Kidney (tissue), 14 donors: Measurements from ENCODE around the gene POLD1. TPM values are rescaled to one million over a fixed set of nuclear protein-coding genes. Genes with fewer than 3 reads are reported as not detected.

Source experiments
- DNase-seq, 5 donors: peaks; one replicate each; pipeline ENCODE4 v3.0.0-alpha.2; 2013 to 2020
- FAIRE-seq: peaks from 2 replicates; lab custom pipeline; 2012; peaks lifted over from hg19 to GRCh38; lab: Jason Lieb, UNC
- H3K27ac ChIP-seq, 2 donors: one replicate each; pipeline ENCODE4 v1.7.0; 2013; ENCODE audit warnings: low read depth in 2 of 2, low read length in 2 of 2, inconsistent platforms in 1 of 2
- H3K27me3 ChIP-seq: one replicate; pipeline ENCODE4 v1.7.1; 2013; ENCODE audit warnings: low read length, inconsistent platforms; ENCODE audit not compliant: control insufficient read depth, insufficient read depth
- H3K36me3 ChIP-seq, 3 donors: one replicate each; pipeline versions ENCODE4 v1.7.0 to v1.7.1; 2013; ENCODE audit warnings: low read length in 3 of 3, control low read depth in 1 of 3, inconsistent platforms in 1 of 3; ENCODE audit not compliant: insufficient read depth in 3 of 3, control insufficient read depth in 2 of 3
- H3K4me1 ChIP-seq, 3 donors: one replicate each; pipeline versions ENCODE4 v1.7.0 to v1.7.1; 2013; ENCODE audit warnings: low read length in 3 of 3, inconsistent platforms in 1 of 3, low read depth in 1 of 3; ENCODE audit not compliant: control insufficient read depth in 2 of 3, insufficient read depth in 2 of 3
- H3K4me3 ChIP-seq, 3 donors: one replicate each; pipeline versions ENCODE4 v1.7.0 to v1.8.1; 2013; ENCODE audit warnings: low read length in 3 of 3, control low read depth in 1 of 3, inconsistent platforms in 1 of 3
- H3K9ac ChIP-seq, 3 donors: one replicate each; pipeline versions ENCODE4 v1.7.0 to v1.7.1; 2013; ENCODE audit warnings: low read length in 3 of 3, control low read depth in 1 of 3, inconsistent platforms in 1 of 3
- H3K9me3 ChIP-seq, 3 donors: one replicate each; pipeline versions ENCODE4 v1.7.0 to v1.7.1; 2013; ENCODE audit warnings: low read length in 3 of 3, control low read depth in 1 of 3, inconsistent platforms in 1 of 3; ENCODE audit not compliant: control insufficient read depth in 2 of 3, insufficient read depth in 1 of 3
- intact Hi-C: fragments of 100-400 bp; cut with DNase I; formaldehyde crosslinking; loops from one replicate; pipeline ENCODE4 v1.11.1; 2022
- polyA plus RNA-seq: library from polyadenylated mRNA; stranded (reverse); fragments of 350-450 nt; fragmentation: Illumina TruSeq; extraction: RNeasy Lipid Tissue Mini Kit (QIAGEN cat#74804); gene quantifications from one replicate; pipeline ENCODE4 v1.2.3, GENCODE V29; 2014; ENCODE audit warnings: low read depth, low replicate concordance; ENCODE audit not compliant: insufficient read depth
- total RNA-seq: library from RNA; stranded (reverse); fragmentation: NEBNext Ultra II Directional; extraction: Animal tissue kit (Norgen Biotek cat#: 25700); gene quantifications from one replicate; pipeline ENCODE4 v1.2.1, GENCODE V29; 2021
- TF ChIP-seq, protein P1 (sequence below): IDR thresholded peaks from 3 replicates; pipeline ENCODE4 v1.5.1; 2012; ENCODE audit warnings: mild to moderate bottlenecking, moderate library complexity, borderline replicate concordance; ENCODE audit not compliant: insufficient read depth; ENCODE audit errors: extremely low read depth
- donor health status: control.
- donor health status: control.
- donor health status: control.
- donor health status: control.
- donor health status: control.
- donor health status: DM: yes; HTN: yes; CAD: no.
- donor health status: Normal renal cell carcinoma (clear cell type).

Gene POLD1
- total and polyA plus RNA-seq, 2 donors from 2014 or later, result 17.8 to 22.1 TPM

DNA sequence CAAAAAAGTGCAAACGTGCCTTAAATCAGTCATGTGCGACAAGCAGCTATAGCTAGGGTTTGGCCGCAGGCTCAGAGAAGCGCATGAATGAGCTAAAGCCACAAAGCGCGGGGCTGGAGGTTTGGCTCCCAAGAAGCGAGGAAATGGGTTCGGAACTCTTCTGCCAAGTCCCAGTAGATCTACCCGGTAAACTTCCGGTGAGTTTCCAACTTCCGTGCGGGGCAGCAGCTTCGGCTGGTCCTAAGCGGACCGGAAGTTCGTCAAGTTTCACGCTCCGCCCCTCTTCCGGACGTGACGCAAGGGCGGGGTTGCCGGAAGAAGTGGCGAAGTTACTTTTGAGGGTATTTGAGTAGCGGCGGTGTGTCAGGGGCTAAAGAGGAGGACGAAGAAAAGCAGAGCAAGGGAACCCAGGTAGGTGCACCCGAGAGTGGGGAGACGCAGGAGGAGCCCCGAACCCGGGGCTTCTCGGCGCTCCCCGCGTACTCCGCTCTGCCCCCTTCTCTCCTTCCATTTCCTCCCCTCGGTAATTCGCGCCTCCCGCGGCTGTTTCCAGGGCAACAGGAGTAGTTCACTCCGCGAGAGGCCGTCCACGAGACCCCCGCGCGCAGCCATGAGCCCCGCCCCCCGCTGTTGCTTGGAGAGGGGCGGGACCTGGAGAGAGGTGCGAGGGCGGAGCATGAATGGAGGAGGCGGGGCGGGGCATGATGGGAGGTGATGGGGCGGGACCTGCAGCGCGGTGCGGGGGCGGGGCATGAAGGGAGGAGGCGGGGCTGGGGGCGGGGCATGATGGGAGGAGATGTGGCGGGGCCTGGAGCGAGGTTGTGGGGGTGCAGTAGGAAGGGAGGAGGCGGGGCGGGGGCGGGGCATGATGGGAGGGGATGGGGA lies 7.7 kb upstream of the POLD1 start, which contains the start of gene NR1H2:
NR1H2 (plus strand) TSS at position 292 of the 885 bp plus-strand sequence. CDS start 1,149 bp downstream, outside the sequence.
- Histone ChIP-seq H3K9ac (peak within 1 kb of the TSS; percentile 79 to 100 (median 98)), H3K4me1 (no peaks in the 10 kb centered on the region), H3K27me3 (no peaks in the 10 kb centered on the region), H3K4me3 (peak within 1 kb of the TSS; percentile 87 to 95 (median 93)), H3K36me3 (peaks cover 0 to 32% (median 18%) of the 10 kb centered on the region in 3 donors), H3K27ac (peak within 1 kb of the TSS; percentile 96 to 99), H3K9me3 (no peaks in the 10 kb centered on the region)
- FAIRE-seq, result peak; percentile 82
- TF ChIP-seq, protein P1, sequence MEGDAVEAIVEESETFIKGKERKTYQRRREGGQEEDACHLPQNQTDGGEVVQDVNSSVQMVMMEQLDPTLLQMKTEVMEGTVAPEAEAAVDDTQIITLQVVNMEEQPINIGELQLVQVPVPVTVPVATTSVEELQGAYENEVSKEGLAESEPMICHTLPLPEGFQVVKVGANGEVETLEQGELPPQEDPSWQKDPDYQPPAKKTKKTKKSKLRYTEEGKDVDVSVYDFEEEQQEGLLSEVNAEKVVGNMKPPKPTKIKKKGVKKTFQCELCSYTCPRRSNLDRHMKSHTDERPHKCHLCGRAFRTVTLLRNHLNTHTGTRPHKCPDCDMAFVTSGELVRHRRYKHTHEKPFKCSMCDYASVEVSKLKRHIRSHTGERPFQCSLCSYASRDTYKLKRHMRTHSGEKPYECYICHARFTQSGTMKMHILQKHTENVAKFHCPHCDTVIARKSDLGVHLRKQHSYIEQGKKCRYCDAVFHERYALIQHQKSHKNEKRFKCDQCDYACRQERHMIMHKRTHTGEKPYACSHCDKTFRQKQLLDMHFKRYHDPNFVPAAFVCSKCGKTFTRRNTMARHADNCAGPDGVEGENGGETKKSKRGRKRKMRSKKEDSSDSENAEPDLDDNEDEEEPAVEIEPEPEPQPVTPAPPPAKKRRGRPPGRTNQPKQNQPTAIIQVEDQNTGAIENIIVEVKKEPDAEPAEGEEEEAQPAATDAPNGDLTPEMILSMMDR, result no peak
- intact Hi-C loops, result no loop called here
- DNase-seq, result peak; percentile 96 to 98 (median 98)

DNA sequence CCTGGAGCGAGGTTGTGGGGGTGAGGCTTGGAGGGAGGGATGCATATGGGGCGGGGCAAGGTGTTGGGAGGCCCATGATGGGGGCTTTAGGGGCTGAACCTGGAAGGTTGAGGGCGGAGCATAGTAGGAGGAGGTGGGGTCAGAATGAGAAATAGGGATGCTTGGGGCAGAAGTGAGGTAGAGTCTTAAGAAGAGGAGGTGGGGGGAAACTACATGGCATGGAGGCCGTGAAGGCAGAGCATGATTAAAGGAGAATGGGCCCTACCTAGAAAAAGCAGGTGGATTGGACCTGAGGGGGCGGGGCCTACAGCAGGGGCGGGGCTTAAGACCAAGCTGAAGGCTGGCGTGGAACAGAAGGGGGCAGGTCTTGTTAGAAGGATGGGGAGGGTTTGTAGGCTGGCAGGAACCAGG lies 7.1 kb upstream of the POLD1 start:
- intact Hi-C loops, result no loop called here
- Histone ChIP-seq H3K36me3 (peaks cover 0 to 32% (median 18%) of the 10 kb centered on the region in 3 donors), H3K4me1 (no peaks in the 10 kb centered on the region), H3K9ac (no peak overlapping the region), H3K27me3 (no peaks in the 10 kb centered on the region), H3K4me3 (no peak overlapping the region), H3K27ac (no peak overlapping the region), H3K9me3 (no peaks in the 10 kb centered on the region)
- TF ChIP-seq, protein P1, result no peak
- DNase-seq, result peak in 2 of 5 donors; percentile 29 to 88
- no peak for FAIRE-seq

DNA sequence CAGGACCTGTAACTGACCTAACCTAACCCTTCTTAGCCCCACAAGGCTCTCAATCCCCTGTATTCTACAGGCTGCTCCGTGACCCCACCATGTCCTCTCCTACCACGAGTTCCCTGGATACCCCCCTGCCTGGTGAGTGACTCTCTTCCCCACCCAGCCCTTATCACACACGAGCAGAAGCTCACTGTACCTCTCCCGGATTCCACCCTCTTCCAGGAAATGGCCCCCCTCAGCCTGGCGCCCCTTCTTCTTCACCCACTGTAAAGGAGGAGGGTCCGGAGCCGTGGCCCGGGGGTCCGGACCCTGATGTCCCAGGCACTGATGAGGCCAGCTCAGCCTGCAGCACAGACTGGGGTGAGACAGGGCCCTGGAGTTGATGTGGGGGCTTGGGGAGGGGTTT lies 6.6 kb upstream of the POLD1 start:
- H3K36me3 ChIP-seq, result peaks cover 0 to 32% (median 18%) of the 10 kb centered on the region in 3 donors

More for the DNA sequence above, 6.6 kb upstream of the POLD1 start:
- Histone ChIP-seq H3K27ac (no peak overlapping the region), H3K9ac (no peak overlapping the region), H3K27me3 (no peaks in the 10 kb centered on the region), H3K4me3 (no peak overlapping the region), H3K4me1 (no peaks in the 10 kb centered on the region), H3K9me3 (no peaks in the 10 kb centered on the region)
- peak in 1 of 5 donors; percentile 62 for DNase-seq
- FAIRE-seq, result no peak
- intact Hi-C loops, result no loop called here
- TF ChIP-seq, protein P1, result no peak
